HepG2 (cell line): Measurements from ENCODE around the gene RTEL1. TPM values are rescaled to one million over a fixed set of nuclear protein-coding genes. Genes with fewer than 3 reads are reported as not detected.

Experiments used
- CBX5 ChIP-seq: sonication (generic); formaldehyde crosslinking; IDR thresholded peaks from 2 replicates; pipeline ENCODE4 v1.4.0; 2020; ENCODE audit warnings: missing genetic modification reagents, borderline replicate concordance
- FIP1L1 ChIP-seq: fragments of 200-400 bp; formaldehyde crosslinking; IDR thresholded peaks from 2 replicates; pipeline ENCODE4 v1.6.1; 2018; ENCODE audit warnings: low read depth, mild to moderate bottlenecking, low read length, moderate library complexity, borderline replicate concordance; ENCODE audit not compliant: insufficient read depth
- FOXK2 ChIP-seq: fragments of 450-650 bp; IDR thresholded peaks from 2 replicates; pipeline ENCODE4 v1.6.1; 2016
- HIVEP1 ChIP-seq: sonication (generic); formaldehyde crosslinking; IDR thresholded peaks from 2 replicates; pipeline ENCODE4 v1.4.0; 2020; ENCODE audit warnings: mild to moderate bottlenecking, missing genetic modification reagents
- HOXA3 ChIP-seq: sonication (generic); formaldehyde crosslinking; IDR thresholded peaks from 2 replicates; pipeline ENCODE4 v1.5.0; 2020; ENCODE audit warnings: missing genetic modification reagents
- HOXA5 ChIP-seq: sonication (generic); formaldehyde crosslinking; IDR thresholded peaks from 2 replicates; pipeline ENCODE4 v1.4.0; 2020; ENCODE audit warnings: missing genetic modification reagents
- IRX3 ChIP-seq: sonication (generic); formaldehyde crosslinking; IDR thresholded peaks from 2 replicates; pipeline ENCODE4 v1.8.1; 2023; ENCODE audit warnings: mild to moderate bottlenecking, low read depth, missing genetic modification reagents, borderline replicate concordance
- KLF12 ChIP-seq: sonication (generic); formaldehyde crosslinking; IDR thresholded peaks from 2 replicates; pipeline ENCODE4 v1.4.0; 2020; ENCODE audit warnings: missing genetic modification reagents, borderline replicate concordance
- MZF1 ChIP-seq: sonication (generic); formaldehyde crosslinking; IDR thresholded peaks from 2 replicates; pipeline ENCODE4 v1.8.1; 2023; ENCODE audit warnings: mild to moderate bottlenecking, missing genetic modification reagents, borderline replicate concordance
- PHF8 ChIP-seq: sonication (generic); formaldehyde crosslinking; IDR thresholded peaks from 2 replicates; pipeline ENCODE4 v1.5.0; 2020; ENCODE audit warnings: missing genetic modification reagents
- SIN3A ChIP-seq: IDR thresholded peaks from 2 replicates; pipeline ENCODE4 v1.6.1; 2011; ENCODE audit warnings: low read depth, mild to moderate bottlenecking, control low read depth, low read length, borderline replicate concordance
- ZBTB20 ChIP-seq: sonication (generic); formaldehyde crosslinking; IDR thresholded peaks from 2 replicates; pipeline ENCODE4 v1.8.1; 2023; ENCODE audit warnings: missing genetic modification reagents, low read depth, mild to moderate bottlenecking, borderline replicate concordance
- ZBTB8A ChIP-seq: sonication (generic); formaldehyde crosslinking; IDR thresholded peaks from 2 replicates; pipeline ENCODE4 v1.4.0; 2020; ENCODE audit warnings: mild to moderate bottlenecking, low read depth, missing genetic modification reagents, borderline replicate concordance
- ZNF274 ChIP-seq: sonication (generic); formaldehyde crosslinking; IDR thresholded peaks from 2 replicates; pipeline ENCODE4 v1.5.1; 2020; ENCODE audit warnings: mild to moderate bottlenecking, missing genetic modification reagents
- ZNF816 ChIP-seq: sonication (generic); formaldehyde crosslinking; IDR thresholded peaks from 2 replicates; pipeline ENCODE4 v1.8.0; 2022; ENCODE audit warnings: missing genetic modification reagents, mild to moderate bottlenecking, borderline replicate concordance
- polyA plus RNA-seq, 8 experiments: library from polyadenylated mRNA; depleted of rRNA in 3 of 8; stranded (reverse) in 7 of 8; unstranded in 1 of 8; fragments of >200 nt; fragmentation: Illumina TruSeq in 4 of 8; extraction: Trizol in 4 of 8; gene quantifications; 2 replicates each; pipeline versions ENCODE4 v1.2.1 to v1.2.3, GENCODE V29; 2011 to 2016; ENCODE audit warnings: low read depth in 4 of 8, missing spikeins in 1 of 8, mixed read lengths in 1 of 8; ENCODE audit not compliant: insufficient read depth in 1 of 8
- total RNA-seq, 5 experiments: library from RNA; depleted of rRNA; stranded (reverse); fragments of >200 nt; fragmentation: Illumina TruSeq; extraction: Trizol; gene quantifications; 2 replicates each; pipeline ENCODE4 v1.2.3, GENCODE V29; 2016; ENCODE audit warnings: low read depth in 1 of 5
- TF ChIP-seq, protein P1 (sequence below), 2 experiments: IDR thresholded peaks; 2 replicates each; pipeline ENCODE4 v1.6.1; 2011 to 2012; ENCODE audit warnings: low read length in 2 of 2, borderline replicate concordance in 1 of 2, low read depth in 1 of 2, mild to moderate bottlenecking in 1 of 2, moderate library complexity in 1 of 2
- TF ChIP-seq, protein P2 (sequence below): sonication (generic); formaldehyde crosslinking; IDR thresholded peaks from 2 replicates; pipeline ENCODE4 v1.4.0; 2020; ENCODE audit warnings: missing genetic modification reagents
- TF ChIP-seq, protein P3 (sequence below): sonication (generic); formaldehyde crosslinking; IDR thresholded peaks from 2 replicates; pipeline ENCODE4 v1.4.0; 2020; ENCODE audit warnings: mild to moderate bottlenecking, low read depth, missing genetic modification reagents
- TF ChIP-seq, protein P4 (sequence below): sonication (generic); formaldehyde crosslinking; IDR thresholded peaks from 2 replicates; pipeline ENCODE4 v1.4.0; 2020; ENCODE audit warnings: low read depth, mild to moderate bottlenecking, missing genetic modification reagents

The RTEL1 gene
- total and polyA plus RNA-seq, 2 of the 13 experiments (the other 11 are each of a cell fraction or from before 2014, with no cell fraction given), result 21.8 to 36.4 TPM

DNA sequence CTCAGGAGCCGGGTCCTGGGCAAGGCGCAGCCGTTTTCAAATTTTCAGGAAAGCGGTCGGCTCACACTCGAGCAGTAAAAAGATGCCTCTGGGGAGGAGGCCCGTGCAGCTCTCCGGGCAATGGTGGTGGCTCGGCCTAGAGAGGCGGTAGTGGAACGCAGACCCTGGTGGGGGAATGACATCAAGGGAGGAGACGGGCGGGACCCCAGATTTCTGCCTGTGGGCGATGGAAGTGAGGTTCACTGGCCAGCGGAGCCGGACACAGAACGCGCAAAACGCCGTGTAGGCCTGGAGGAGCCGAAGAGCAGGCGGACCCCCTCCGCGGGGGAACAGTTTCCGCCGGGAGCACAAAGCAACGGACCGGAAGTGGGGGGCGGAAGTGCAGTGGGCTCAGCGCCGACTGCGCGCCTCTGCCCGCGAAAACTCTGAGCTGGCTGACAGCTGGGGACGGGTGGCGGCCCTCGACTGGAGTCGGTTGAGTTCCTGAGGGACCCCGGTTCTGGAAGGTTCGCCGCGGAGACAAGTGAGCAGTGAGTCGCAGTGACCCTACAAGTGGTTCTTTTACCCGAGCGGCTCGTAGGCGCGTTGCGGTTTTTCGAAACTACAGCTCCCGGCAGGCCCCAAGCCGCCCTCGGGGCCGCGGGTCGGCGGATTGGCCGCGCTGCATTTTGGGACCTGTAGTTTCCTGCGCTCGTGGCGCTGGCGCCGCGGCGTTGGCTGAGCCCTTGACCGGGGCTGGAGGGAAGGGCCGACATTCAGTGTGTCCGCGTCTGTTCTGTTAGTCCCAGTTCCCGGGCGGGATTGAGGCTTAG lies at the start of gene RTEL1 (continued):
- TF ChIP-seq, protein P1, sequence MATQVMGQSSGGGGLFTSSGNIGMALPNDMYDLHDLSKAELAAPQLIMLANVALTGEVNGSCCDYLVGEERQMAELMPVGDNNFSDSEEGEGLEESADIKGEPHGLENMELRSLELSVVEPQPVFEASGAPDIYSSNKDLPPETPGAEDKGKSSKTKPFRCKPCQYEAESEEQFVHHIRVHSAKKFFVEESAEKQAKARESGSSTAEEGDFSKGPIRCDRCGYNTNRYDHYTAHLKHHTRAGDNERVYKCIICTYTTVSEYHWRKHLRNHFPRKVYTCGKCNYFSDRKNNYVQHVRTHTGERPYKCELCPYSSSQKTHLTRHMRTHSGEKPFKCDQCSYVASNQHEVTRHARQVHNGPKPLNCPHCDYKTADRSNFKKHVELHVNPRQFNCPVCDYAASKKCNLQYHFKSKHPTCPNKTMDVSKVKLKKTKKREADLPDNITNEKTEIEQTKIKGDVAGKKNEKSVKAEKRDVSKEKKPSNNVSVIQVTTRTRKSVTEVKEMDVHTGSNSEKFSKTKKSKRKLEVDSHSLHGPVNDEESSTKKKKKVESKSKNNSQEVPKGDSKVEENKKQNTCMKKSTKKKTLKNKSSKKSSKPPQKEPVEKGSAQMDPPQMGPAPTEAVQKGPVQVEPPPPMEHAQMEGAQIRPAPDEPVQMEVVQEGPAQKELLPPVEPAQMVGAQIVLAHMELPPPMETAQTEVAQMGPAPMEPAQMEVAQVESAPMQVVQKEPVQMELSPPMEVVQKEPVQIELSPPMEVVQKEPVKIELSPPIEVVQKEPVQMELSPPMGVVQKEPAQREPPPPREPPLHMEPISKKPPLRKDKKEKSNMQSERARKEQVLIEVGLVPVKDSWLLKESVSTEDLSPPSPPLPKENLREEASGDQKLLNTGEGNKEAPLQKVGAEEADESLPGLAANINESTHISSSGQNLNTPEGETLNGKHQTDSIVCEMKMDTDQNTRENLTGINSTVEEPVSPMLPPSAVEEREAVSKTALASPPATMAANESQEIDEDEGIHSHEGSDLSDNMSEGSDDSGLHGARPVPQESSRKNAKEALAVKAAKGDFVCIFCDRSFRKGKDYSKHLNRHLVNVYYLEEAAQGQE (IDR thresholded peaks at IDR 0.05; ENCODE audit: borderline replicate concordance in 1 of 2, low read depth in 1 of 2, low read length in 2 of 2), result peak; percentile 18 to 72
- TF ChIP-seq SIN3A (peak; percentile 82; the same call in 1 of the 2 replicates), HIVEP1 (CRISPR knock-in tag) (0 out of 2 replicates have a peak, but pooled peaks have one; percentile 1), HOXA3 (CRISPR knock-in tag) (peak; percentile 98), MZF1 (CRISPR knock-in tag) (no peak; the same call in 1 of the 2 replicates), HOXA5 (CRISPR knock-in tag) (peak; percentile 98), ZNF274 (CRISPR knock-in tag) (peak; percentile 66), ZNF816 (peak; percentile 92), FOXK2 (no peak), IRX3 (CRISPR knock-in tag) (peak; percentile 43; the same call in 1 of the 2 replicates), PHF8 (peak; percentile 96), ZBTB8A (CRISPR knock-in tag) (no peak), KLF12 (CRISPR knock-in tag) (peak; percentile 97; the same call in 1 of the 2 replicates), ZBTB20 (CRISPR knock-in tag) (no peak; the same call in 1 of the 2 replicates), CBX5 (CRISPR knock-in tag) (peak; percentile 96), FIP1L1 (no peak)
- TF ChIP-seq, protein P2, sequence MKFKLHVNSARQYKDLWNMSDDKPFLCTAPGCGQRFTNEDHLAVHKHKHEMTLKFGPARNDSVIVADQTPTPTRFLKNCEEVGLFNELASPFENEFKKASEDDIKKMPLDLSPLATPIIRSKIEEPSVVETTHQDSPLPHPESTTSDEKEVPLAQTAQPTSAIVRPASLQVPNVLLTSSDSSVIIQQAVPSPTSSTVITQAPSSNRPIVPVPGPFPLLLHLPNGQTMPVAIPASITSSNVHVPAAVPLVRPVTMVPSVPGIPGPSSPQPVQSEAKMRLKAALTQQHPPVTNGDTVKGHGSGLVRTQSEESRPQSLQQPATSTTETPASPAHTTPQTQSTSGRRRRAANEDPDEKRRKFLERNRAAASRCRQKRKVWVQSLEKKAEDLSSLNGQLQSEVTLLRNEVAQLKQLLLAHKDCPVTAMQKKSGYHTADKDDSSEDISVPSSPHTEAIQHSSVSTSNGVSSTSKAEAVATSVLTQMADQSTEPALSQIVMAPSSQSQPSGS (CRISPR knock-in tag), result peak; percentile 92
- TF ChIP-seq, protein P3, sequence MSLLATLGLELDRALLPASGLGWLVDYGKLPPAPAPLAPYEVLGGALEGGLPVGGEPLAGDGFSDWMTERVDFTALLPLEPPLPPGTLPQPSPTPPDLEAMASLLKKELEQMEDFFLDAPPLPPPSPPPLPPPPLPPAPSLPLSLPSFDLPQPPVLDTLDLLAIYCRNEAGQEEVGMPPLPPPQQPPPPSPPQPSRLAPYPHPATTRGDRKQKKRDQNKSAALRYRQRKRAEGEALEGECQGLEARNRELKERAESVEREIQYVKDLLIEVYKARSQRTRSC (CRISPR knock-in tag), result peak; percentile 62
- TF ChIP-seq, protein P4, sequence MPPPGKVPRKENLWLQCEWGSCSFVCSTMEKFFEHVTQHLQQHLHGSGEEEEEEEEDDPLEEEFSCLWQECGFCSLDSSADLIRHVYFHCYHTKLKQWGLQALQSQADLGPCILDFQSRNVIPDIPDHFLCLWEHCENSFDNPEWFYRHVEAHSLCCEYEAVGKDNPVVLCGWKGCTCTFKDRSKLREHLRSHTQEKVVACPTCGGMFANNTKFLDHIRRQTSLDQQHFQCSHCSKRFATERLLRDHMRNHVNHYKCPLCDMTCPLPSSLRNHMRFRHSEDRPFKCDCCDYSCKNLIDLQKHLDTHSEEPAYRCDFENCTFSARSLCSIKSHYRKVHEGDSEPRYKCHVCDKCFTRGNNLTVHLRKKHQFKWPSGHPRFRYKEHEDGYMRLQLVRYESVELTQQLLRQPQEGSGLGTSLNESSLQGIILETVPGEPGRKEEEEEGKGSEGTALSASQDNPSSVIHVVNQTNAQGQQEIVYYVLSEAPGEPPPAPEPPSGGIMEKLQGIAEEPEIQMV (CRISPR knock-in tag), result peak; percentile 63
